ENCODE measurements around the gene GLIS2.
"Not testable (repeated sequence)": the region's sequence is repeated elsewhere in the genome, so short reads cannot be mapped to it uniquely, and the experiment has no call there.

DNA sequence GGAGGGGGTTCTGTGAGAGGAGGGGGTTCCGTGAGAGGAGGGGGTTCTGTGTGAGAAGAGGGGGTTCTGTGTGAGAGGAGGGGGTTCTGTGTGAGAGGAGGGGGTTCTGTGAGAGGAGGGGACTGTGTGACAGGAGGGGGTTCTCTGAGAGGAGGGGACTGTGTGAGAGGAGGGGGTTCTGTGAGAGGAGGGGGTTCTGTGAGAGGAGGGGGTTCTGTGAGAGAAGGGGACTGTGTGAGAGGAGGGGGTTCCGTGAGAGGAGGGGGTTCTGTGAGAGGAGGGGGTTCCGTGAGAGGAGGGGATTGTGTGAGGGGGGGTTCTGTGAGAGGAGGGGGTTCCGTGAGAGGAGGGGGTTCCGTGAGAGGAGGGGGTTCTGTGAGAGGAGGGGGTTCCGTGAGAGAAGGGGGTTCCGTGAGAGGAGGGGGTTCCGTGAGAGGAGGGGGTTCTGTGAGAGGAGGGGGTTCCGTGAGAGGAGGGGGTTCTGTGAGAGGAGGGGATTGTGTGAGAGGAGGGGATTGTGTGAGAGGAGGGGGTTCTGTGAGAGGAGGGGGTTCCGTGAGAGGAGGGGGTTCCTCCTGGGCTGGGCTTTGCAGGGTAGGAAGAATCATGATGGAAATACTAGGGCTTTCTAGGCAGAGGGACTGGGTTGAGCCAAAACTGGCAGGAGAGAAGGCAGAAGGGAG, 28.6 kb downstream of the GLIS2 start:
- TF ChIP-seq, protein P1, sequence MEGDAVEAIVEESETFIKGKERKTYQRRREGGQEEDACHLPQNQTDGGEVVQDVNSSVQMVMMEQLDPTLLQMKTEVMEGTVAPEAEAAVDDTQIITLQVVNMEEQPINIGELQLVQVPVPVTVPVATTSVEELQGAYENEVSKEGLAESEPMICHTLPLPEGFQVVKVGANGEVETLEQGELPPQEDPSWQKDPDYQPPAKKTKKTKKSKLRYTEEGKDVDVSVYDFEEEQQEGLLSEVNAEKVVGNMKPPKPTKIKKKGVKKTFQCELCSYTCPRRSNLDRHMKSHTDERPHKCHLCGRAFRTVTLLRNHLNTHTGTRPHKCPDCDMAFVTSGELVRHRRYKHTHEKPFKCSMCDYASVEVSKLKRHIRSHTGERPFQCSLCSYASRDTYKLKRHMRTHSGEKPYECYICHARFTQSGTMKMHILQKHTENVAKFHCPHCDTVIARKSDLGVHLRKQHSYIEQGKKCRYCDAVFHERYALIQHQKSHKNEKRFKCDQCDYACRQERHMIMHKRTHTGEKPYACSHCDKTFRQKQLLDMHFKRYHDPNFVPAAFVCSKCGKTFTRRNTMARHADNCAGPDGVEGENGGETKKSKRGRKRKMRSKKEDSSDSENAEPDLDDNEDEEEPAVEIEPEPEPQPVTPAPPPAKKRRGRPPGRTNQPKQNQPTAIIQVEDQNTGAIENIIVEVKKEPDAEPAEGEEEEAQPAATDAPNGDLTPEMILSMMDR (IDR thresholded peaks at IDR 0.05), result not testable (repeated sequence)
- TF ChIP-seq EMX1 (CRISPR knock-in tag; IDR thresholded peaks at IDR 0.05); CREB1 (CRISPR knock-in tag; IDR thresholded peaks at IDR 0.05); NR2C2 (CRISPR knock-in tag; IDR thresholded peaks at IDR 0.05); RELA (CRISPR knock-in tag; IDR thresholded peaks at IDR 0.05; ENCODE audit: borderline replicate concordance); NR1H2 (CRISPR knock-in tag; IDR thresholded peaks at IDR 0.05): not testable (repeated sequence)
- TF ChIP-seq, protein P2, sequence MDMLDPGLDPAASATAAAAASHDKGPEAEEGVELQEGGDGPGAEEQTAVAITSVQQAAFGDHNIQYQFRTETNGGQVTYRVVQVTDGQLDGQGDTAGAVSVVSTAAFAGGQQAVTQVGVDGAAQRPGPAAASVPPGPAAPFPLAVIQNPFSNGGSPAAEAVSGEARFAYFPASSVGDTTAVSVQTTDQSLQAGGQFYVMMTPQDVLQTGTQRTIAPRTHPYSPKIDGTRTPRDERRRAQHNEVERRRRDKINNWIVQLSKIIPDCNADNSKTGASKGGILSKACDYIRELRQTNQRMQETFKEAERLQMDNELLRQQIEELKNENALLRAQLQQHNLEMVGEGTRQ (CRISPR knock-in tag; IDR thresholded peaks at IDR 0.05), result not testable (repeated sequence)
- TF ChIP-seq, protein P3, sequence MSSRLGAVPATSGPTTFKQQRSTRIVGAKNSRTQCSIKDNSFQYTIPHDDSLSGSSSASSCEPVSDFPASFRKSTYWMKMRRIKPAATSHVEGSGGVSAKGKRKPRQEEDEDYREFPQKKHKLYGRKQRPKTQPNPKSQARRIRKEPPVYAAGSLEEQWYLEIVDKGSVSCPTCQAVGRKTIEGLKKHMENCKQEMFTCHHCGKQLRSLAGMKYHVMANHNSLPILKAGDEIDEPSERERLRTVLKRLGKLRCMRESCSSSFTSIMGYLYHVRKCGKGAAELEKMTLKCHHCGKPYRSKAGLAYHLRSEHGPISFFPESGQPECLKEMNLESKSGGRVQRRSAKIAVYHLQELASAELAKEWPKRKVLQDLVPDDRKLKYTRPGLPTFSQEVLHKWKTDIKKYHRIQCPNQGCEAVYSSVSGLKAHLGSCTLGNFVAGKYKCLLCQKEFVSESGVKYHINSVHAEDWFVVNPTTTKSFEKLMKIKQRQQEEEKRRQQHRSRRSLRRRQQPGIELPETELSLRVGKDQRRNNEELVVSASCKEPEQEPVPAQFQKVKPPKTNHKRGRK (CRISPR knock-in tag; IDR thresholded peaks at IDR 0.05; ENCODE audit: borderline replicate concordance), result not testable (repeated sequence)
- TF ChIP-seq, protein P4, sequence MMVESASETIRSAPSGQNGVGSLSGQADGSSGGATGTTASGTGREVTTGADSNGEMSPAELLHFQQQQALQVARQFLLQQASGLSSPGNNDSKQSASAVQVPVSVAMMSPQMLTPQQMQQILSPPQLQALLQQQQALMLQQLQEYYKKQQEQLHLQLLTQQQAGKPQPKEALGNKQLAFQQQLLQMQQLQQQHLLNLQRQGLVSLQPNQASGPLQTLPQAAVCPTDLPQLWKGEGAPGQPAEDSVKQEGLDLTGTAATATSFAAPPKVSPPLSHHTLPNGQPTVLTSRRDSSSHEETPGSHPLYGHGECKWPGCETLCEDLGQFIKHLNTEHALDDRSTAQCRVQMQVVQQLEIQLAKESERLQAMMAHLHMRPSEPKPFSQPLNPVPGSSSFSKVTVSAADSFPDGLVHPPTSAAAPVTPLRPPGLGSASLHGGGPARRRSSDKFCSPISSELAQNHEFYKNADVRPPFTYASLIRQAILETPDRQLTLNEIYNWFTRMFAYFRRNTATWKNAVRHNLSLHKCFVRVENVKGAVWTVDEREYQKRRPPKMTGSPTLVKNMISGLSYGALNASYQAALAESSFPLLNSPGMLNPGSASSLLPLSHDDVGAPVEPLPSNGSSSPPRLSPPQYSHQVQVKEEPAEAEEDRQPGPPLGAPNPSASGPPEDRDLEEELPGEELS (CRISPR knock-in tag; IDR thresholded peaks at IDR 0.05), result not testable (repeated sequence)
- TF ChIP-seq, protein P5, sequence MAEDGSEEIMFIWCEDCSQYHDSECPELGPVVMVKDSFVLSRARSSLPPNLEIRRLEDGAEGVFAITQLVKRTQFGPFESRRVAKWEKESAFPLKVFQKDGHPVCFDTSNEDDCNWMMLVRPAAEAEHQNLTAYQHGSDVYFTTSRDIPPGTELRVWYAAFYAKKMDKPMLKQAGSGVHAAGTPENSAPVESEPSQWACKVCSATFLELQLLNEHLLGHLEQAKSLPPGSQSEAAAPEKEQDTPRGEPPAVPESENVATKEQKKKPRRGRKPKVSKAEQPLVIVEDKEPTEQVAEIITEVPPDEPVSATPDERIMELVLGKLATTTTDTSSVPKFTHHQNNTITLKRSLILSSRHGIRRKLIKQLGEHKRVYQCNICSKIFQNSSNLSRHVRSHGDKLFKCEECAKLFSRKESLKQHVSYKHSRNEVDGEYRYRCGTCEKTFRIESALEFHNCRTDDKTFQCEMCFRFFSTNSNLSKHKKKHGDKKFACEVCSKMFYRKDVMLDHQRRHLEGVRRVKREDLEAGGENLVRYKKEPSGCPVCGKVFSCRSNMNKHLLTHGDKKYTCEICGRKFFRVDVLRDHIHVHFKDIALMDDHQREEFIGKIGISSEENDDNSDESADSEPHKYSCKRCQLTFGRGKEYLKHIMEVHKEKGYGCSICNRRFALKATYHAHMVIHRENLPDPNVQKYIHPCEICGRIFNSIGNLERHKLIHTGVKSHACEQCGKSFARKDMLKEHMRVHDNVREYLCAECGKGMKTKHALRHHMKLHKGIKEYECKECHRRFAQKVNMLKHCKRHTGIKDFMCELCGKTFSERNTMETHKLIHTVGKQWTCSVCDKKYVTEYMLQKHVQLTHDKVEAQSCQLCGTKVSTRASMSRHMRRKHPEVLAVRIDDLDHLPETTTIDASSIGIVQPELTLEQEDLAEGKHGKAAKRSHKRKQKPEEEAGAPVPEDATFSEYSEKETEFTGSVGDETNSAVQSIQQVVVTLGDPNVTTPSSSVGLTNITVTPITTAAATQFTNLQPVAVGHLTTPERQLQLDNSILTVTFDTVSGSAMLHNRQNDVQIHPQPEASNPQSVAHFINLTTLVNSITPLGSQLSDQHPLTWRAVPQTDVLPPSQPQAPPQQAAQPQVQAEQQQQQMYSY (CRISPR knock-in tag; IDR thresholded peaks at IDR 0.05), result not testable (repeated sequence)
- TF ChIP-seq, protein P6, sequence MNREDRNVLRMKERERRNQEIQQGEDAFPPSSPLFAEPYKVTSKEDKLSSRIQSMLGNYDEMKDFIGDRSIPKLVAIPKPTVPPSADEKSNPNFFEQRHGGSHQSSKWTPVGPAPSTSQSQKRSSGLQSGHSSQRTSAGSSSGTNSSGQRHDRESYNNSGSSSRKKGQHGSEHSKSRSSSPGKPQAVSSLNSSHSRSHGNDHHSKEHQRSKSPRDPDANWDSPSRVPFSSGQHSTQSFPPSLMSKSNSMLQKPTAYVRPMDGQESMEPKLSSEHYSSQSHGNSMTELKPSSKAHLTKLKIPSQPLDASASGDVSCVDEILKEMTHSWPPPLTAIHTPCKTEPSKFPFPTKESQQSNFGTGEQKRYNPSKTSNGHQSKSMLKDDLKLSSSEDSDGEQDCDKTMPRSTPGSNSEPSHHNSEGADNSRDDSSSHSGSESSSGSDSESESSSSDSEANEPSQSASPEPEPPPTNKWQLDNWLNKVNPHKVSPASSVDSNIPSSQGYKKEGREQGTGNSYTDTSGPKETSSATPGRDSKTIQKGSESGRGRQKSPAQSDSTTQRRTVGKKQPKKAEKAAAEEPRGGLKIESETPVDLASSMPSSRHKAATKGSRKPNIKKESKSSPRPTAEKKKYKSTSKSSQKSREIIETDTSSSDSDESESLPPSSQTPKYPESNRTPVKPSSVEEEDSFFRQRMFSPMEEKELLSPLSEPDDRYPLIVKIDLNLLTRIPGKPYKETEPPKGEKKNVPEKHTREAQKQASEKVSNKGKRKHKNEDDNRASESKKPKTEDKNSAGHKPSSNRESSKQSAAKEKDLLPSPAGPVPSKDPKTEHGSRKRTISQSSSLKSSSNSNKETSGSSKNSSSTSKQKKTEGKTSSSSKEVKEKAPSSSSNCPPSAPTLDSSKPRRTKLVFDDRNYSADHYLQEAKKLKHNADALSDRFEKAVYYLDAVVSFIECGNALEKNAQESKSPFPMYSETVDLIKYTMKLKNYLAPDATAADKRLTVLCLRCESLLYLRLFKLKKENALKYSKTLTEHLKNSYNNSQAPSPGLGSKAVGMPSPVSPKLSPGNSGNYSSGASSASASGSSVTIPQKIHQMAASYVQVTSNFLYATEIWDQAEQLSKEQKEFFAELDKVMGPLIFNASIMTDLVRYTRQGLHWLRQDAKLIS (CRISPR knock-in tag; IDR thresholded peaks at IDR 0.05; ENCODE audit: borderline replicate concordance), result not testable (repeated sequence)
- TF ChIP-seq, protein P7, sequence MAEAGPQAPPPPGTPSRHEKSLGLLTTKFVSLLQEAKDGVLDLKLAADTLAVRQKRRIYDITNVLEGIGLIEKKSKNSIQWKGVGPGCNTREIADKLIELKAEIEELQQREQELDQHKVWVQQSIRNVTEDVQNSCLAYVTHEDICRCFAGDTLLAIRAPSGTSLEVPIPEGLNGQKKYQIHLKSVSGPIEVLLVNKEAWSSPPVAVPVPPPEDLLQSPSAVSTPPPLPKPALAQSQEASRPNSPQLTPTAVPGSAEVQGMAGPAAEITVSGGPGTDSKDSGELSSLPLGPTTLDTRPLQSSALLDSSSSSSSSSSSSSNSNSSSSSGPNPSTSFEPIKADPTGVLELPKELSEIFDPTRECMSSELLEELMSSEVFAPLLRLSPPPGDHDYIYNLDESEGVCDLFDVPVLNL (CRISPR knock-in tag; IDR thresholded peaks at IDR 0.05; ENCODE audit: borderline replicate concordance, low read depth), result not testable (repeated sequence)
- TF ChIP-seq, protein P8, sequence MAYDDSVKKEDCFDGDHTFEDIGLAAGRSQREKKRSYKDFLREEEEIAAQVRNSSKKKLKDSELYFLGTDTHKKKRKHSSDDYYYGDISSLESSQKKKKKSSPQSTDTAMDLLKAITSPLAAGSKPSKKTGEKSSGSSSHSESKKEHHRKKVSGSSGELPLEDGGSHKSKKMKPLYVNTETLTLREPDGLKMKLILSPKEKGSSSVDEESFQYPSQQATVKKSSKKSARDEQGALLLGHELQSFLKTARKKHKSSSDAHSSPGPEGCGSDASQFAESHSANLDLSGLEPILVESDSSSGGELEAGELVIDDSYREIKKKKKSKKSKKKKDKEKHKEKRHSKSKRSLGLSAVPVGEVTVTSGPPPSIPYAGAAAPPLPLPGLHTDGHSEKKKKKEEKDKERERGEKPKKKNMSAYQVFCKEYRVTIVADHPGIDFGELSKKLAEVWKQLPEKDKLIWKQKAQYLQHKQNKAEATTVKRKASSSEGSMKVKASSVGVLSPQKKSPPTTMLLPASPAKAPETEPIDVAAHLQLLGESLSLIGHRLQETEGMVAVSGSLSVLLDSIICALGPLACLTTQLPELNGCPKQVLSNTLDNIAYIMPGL (CRISPR knock-in tag; IDR thresholded peaks at IDR 0.05), result not testable (repeated sequence)
